ENCODE measurements around the gene CRTC2.
A peak's percentile ranks its signal among the peaks of the same experiment; 100 is the strongest.
"Not testable (repeated sequence)": the region's sequence is repeated elsewhere in the genome, so short reads cannot be mapped to it uniquely, and the experiment has no call there.

Gene CRTC2

DNA sequence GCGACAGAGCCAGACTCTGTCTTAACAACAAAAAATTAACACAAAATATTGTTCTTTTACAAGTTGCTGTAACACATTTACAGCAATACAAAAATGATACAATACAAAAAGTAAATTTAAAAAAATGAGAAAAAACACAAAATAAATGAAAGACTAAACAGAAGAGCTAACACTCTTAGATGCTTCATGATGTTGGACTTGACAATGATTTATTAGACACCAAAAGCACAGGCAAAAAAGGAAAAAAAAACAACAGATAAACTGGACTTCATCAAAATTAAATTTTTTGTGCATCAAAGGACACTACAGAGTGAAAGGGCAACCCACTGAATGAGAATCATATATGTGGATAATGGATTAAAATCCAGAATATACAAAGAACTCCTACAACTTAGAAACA is 52.0 kb downstream of the CRTC2 start:
- DNase-seq = no peak
- intact Hi-C loops (cut with DNase I) = no loop called here

DNA sequence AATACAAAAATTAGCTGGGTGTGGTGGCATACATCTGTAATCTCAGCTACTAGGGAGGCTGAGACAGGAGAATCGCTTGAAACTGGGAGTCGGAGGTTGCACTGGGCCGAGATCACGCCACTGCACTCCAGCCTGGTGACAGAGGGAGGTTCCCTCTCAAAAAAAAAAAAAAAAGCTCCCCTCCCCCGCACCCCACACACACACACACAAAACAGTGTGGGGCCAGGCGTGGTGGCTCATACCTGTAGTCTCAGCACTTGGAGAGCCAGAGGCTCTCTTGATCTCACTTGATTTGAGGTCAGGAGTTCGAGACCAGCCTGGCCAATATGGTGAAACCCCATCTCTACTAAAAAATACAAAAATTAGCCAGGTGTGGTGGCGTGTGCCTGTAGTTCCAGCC is 52.5 kb downstream of the CRTC2 start:
- intact Hi-C loops (cut with DNase I); DNase-seq: not testable (repeated sequence)

DNA sequence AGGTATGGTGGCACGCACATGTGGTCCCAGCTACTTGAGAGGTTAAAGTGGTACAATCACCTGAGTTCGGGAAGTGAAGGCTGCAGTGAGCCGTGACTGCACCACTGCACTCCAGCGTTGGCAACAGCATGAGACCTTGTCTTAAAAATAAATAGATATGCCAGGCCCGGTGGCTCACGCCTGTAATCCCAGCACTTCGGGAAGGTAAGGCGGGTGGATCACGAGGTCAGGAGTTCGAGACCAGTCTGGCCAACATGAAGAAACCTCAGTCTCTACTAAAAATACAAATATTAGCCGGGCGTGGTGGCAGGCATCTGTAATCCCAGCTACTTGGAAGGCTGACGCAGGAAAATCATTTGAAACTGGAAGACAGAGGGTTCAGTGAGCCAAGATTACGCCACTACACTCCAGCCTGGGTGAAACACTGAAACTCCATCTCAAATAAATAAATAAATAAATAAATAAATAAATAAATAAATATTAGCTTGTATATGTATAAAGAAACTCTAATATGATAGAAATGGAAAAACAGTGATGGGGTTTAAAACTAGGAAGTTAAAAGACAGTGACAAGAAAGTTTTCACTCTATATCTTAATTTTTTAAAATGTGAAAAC is 54.5 kb downstream of the CRTC2 start:
- DNase-seq = peak in 1 of 10 donors; percentile 38
- intact Hi-C loops (cut with DNase I) = no loop called here

DNA sequence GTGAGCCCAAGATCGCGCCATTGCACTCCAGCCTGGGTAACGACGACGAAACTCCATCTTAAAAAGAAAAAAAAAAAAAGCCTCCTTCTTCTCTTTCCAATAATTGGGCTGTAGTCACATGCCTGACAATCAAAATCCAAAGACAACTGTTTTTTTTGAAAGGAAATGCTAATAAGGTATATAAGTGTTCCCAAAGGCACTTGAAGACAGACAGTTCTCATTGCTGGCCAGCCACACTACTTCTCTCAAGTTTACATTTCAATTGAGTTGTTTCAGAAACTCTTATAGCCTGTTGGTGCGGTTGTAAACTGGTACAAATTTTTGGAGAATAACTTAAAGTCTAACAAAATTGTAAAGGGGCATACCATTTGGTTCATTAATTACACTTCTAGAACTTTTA is 58.9 kb downstream of the CRTC2 start:
- intact Hi-C loops (cut with DNase I) = no loop called here

More for the DNA sequence above, 58.9 kb downstream of the CRTC2 start:
- no peak for DNase-seq
